ENCODE data around the gene ZNF143.
"Not testable (repeated sequence)": the region's sequence is repeated elsewhere in the genome, so short reads cannot be mapped to it uniquely, and the experiment has no call there.

The ZNF143 gene

DNA sequence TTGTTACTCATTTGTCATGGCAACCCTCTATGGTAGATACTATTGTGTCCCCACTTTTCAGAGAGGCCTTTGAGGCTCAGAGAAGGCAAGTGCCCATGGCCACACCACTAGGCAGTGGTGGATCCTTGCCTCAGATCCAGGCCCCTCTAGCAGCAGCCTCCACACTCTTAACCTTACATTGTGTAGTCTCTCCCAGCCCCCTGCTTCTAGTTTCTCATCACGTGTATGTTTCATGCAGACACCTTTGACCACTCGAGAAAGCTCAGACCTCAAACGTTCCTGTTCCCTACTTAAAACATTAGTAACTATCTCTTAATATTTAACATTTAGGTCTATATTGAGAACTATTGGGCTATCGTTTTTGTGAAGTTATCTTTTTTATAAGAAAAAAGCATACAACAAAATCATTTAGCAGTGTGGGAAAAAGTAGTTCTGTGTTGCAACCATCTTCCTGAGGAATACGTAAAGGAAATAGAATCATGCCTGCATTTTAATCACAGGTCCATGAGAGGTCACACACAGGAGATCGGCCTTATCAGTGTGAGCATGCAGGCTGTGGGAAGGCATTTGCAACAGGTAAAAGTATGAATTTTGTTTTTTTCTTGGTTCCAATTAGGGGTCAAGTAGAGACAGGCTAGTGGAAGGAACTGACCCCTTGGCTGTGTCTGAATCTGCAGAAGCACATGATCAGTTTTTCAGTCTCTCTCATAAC, 35.1 kb downstream of the ZNF143 start:
- DNase-seq (ENCODE audit: low read depth in 1 of 2, low spot score in 1 of 2) = no peak

DNA sequence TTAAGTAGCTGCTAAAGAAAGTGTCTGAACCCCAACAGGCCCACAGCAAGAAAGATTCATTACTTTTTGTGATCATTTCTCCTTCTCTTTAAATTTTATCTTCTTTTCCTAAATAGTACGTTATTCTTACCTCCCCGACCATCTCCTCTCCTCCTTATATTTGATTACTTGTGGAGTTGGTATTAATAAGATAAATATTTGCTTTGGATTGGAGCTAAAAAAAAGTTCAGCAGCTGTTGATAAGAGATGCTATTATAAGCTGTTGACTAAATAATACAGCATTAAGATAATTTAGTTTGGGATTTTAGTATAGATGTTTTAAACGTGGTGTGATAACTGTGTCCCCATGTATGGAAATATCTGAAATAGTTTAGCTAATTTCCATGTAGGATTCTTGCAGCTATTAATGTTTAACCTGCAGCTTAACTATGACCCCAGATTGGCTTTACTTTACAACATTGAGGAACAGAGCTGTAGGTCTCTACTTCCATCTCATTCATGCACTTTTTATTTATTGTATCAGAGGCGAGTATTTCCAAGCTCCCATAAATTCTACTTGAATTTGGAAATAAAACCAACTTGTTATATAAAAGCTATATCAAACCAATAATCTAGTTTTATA, 37.8 kb downstream of the ZNF143 start:
- no peak for DNase-seq (ENCODE audit: low read depth in 1 of 2, low spot score in 1 of 2)

GRCh38 chr11:9506489-9507276, 45.9 kb downstream of the ZNF143 start:
- peak; percentile 49 to 68 for DNase-seq (ENCODE audit: low read depth in 1 of 2, low spot score in 1 of 2)

GRCh38 chr11:9507277-9507580, 46.4 kb downstream of the ZNF143 start:
- no peak for DNase-seq (ENCODE audit: low read depth in 1 of 2, low spot score in 1 of 2)

DNA sequence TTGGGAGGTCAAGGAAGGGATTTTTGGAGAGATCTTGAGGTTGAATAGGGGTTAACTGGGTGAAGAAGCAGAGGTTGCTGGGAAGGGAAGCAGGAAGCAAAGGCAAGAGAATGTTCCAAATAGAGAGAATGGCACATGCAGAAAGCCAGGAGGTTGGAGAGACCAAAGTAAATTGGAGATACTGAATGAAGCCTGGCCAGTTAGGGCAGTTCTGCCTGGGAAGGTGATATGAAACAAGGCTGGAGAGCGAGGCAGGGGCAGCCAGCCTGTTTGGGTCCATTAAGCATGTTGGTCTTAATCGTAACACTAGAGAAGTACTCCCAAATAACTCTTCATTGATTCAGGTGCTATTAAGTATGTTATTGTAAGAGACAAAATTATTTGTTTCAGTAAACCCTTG, 48.2 kb downstream of the ZNF143 start:
- DNase-seq (ENCODE audit: low read depth in 1 of 2, low spot score in 1 of 2) = no peak

- DNase-seq (ENCODE audit: low read depth in 1 of 2, low spot score in 1 of 2) = no peak
These were observed 51.7 kb downstream of the ZNF143 start for GRCh38 chr11:9512370-9513019.

- not testable (repeated sequence) for DNase-seq (ENCODE audit: low read depth in 1 of 2, low spot score in 1 of 2)
These were observed 53.8 kb downstream of the ZNF143 start for GRCh38 chr11:9514576-9514975.

- no peak for DNase-seq (ENCODE audit: low read depth in 1 of 2, low spot score in 1 of 2)
These were observed 55.3 kb downstream of the ZNF143 start for GRCh38 chr11:9516113-9516512.

- no peak for DNase-seq (ENCODE audit: low read depth in 1 of 2, low spot score in 1 of 2)
These were observed 58.1 kb downstream of the ZNF143 start for GRCh38 chr11:9518835-9519410.

DNA sequence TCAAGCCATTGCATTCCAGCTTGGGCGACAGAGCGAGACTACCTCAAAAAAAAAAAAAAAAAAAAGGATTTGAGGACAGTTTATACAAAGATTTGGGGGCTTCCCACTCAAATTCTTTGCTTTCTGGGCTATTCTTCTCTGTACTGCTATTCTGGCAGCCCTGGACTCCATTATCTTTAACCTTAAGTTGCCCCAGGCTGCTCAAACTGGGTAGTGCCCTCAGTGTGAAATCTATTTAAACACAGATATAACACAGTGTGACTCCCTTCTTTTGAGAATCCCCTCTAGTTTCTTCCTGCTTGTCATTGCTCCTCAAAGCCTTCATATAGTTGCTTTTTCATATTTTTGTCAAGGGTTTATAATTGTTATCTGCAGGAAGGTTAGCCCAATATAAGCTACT, 63.2 kb downstream of the ZNF143 start:
- no peak for DNase-seq (ENCODE audit: low read depth in 1 of 2, low spot score in 1 of 2)

DNA sequence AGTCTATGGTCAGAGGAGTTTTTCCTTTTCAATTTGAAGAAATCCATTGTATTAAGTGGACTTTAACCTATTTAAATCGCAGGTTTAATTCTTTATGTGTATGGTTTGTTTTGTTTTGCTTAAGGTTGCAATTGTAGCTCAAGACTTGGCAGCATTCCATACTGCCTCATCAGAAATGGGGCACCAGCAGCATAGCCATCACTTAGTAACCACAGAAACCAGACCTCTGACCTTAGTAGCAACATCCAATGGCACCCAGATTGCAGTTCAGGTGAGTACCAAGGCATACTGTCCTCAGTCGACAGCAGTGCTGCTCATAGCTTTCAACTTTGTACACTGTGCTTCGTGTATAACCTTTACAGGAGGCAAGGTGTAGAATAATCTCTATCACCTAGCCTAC, 64.3 kb downstream of the ZNF143 start:
- DNase-seq (ENCODE audit: low read depth in 1 of 2, low spot score in 1 of 2) = no peak

DNA sequence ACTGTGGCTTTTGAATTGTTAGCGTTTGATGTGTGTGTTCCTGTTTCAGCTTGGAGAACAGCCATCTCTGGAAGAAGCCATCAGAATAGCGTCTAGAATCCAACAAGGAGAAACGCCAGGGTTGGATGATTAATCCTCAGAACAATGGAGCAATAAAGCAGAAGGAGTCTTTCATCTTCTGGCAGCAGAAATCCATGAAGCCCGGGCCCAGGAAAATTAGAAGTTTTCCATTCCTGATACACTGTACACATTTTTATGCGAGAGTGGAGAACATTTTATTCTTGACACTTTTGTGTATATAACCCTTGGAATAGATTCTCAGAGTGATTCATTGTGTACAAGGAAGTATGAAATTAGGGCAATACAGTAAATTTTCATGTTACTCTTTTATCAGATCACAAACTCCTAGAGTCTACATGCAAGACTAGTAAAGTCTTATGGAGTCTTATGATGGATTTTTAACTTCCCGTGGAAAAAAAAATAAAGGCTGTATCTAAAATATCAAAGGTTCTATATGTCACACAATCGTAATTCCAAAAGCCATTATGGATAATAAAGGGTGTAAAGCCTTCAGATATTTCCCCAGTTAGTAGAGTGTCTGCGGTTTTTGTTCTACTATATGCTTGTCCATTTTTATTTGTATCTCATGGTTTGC, 66.8 kb downstream of the ZNF143 start:
- no peak for DNase-seq (ENCODE audit: low read depth in 1 of 2, low spot score in 1 of 2)

- no peak for DNase-seq (ENCODE audit: low read depth in 1 of 2, low spot score in 1 of 2)
These were observed 67.3 kb downstream of the ZNF143 start for GRCh38 chr11:9528136-9528501.

DNA sequence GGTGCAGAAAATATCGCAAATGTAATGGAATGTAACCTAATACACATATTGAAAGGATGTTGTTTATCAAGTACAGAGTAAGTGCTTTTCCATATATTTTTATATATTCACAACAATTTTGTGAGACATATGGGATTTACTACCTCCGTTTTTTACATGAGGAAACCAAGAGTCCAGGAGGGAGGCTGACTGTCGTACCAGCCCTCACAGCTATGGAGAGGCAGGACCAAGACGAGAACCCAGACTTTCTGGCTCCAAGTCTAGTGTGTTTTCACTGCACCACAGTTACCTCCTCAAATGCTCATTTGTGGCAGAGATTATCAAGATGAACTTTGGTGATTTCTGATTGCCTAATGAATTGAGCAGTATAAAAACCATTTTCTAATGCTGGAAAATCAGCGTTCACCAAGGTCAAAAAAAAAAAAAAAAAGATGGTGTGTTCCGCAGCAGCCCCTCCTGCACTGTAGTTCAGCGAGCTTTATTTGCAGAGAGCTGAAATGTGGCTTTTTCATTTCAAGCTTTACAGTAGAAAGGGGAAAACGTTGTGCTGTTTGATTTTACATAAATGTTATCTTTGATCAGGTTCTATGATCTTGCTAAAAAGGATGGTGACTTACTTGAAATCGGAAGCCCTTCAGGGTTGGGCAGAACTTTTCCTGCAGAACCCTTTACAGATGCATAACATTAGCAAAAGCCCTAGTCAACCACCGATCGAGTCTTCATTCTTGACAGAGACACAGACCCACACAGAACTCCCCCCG, 67.9 kb downstream of the ZNF143 start:
- no peak for DNase-seq (ENCODE audit: low read depth in 1 of 2, low spot score in 1 of 2)

DNA sequence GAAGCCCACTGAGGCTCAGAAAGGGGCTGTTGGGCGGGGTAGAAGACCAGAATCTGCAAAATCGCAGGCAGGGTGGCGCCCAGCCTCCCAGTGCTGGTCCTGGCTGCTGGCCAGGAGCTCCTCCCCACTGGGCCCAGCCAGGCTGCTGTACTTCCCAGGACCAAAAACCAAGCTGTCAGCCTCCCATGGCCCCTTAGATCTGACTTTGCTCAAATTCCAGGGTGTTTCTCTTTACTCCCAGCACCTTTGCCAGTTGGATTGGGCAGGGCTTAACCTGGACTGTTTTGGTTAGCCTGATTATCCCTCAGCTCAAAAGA, 68.5 kb downstream of the ZNF143 start:
- DNase-seq (ENCODE audit: low read depth in 1 of 2, low spot score in 1 of 2) = no peak

- no peak for DNase-seq (ENCODE audit: low read depth in 1 of 2, low spot score in 1 of 2)
These were observed 69.3 kb downstream of the ZNF143 start for GRCh38 chr11:9530020-9530621.

GRCh38 chr11:9530901-9531625, 70.3 kb downstream of the ZNF143 start:
- DNase-seq (ENCODE audit: low read depth in 1 of 2, low spot score in 1 of 2) = no peak

GRCh38 chr11:9533058-9533457, 72.2 kb downstream of the ZNF143 start:
- DNase-seq (ENCODE audit: low read depth in 1 of 2, low spot score in 1 of 2) = no peak

- DNase-seq (ENCODE audit: low read depth in 1 of 2, low spot score in 1 of 2) = no peak
These were observed 73.1 kb downstream of the ZNF143 start for GRCh38 chr11:9533736-9534473.
